Fibroblast of mammary gland (primary cell): ENCODE results near the gene HTRA3.

Experiments used
- DNase-seq: peaks from one replicate; pipeline ENCODE4 v3.0.0-alpha.2; 2010; ENCODE audit warnings: low read depth
- H3K4me3 ChIP-seq: 2 replicates; pipeline ENCODE4 v1.5.1; 2011; ENCODE audit warnings: low read depth, mild to moderate bottlenecking, low read length, moderate library complexity; ENCODE audit not compliant: control insufficient read depth
- TF ChIP-seq, protein P1 (sequence below): conservative IDR thresholded peaks from 2 replicates; pipeline ENCODE4 v1.5.1; 2011; ENCODE audit warnings: low read depth, low read length, inconsistent platforms; ENCODE audit not compliant: control insufficient read depth, insufficient read depth

HTRA3 gene

GRCh38 chr4:8224975-8225625, 44.5 kb upstream of the HTRA3 start:
- TF ChIP-seq, protein P1, sequence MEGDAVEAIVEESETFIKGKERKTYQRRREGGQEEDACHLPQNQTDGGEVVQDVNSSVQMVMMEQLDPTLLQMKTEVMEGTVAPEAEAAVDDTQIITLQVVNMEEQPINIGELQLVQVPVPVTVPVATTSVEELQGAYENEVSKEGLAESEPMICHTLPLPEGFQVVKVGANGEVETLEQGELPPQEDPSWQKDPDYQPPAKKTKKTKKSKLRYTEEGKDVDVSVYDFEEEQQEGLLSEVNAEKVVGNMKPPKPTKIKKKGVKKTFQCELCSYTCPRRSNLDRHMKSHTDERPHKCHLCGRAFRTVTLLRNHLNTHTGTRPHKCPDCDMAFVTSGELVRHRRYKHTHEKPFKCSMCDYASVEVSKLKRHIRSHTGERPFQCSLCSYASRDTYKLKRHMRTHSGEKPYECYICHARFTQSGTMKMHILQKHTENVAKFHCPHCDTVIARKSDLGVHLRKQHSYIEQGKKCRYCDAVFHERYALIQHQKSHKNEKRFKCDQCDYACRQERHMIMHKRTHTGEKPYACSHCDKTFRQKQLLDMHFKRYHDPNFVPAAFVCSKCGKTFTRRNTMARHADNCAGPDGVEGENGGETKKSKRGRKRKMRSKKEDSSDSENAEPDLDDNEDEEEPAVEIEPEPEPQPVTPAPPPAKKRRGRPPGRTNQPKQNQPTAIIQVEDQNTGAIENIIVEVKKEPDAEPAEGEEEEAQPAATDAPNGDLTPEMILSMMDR = no peak
- H3K4me3 ChIP-seq = no peak overlapping the region

GRCh38 chr4:8225706-8226443, 43.7 kb upstream of the HTRA3 start:
- no peak for DNase-seq
- no peak overlapping the region for H3K4me3 ChIP-seq
- TF ChIP-seq, protein P1 = no peak

More at GRCh38 chr4:8224975-8225625, 44.5 kb upstream of the HTRA3 start:
- no peak for DNase-seq

GRCh38 chr4:8227201-8227770, 42.3 kb upstream of the HTRA3 start:
- no peak overlapping the region for H3K4me3 ChIP-seq
- no peak for DNase-seq
- TF ChIP-seq, protein P1 = no peak

- no peak overlapping the region for H3K4me3 ChIP-seq
- no peak for DNase-seq
- TF ChIP-seq, protein P1 = no peak
Measured at GRCh38 chr4:8227771-8228318, 41.7 kb upstream of the HTRA3 start.

DNA sequence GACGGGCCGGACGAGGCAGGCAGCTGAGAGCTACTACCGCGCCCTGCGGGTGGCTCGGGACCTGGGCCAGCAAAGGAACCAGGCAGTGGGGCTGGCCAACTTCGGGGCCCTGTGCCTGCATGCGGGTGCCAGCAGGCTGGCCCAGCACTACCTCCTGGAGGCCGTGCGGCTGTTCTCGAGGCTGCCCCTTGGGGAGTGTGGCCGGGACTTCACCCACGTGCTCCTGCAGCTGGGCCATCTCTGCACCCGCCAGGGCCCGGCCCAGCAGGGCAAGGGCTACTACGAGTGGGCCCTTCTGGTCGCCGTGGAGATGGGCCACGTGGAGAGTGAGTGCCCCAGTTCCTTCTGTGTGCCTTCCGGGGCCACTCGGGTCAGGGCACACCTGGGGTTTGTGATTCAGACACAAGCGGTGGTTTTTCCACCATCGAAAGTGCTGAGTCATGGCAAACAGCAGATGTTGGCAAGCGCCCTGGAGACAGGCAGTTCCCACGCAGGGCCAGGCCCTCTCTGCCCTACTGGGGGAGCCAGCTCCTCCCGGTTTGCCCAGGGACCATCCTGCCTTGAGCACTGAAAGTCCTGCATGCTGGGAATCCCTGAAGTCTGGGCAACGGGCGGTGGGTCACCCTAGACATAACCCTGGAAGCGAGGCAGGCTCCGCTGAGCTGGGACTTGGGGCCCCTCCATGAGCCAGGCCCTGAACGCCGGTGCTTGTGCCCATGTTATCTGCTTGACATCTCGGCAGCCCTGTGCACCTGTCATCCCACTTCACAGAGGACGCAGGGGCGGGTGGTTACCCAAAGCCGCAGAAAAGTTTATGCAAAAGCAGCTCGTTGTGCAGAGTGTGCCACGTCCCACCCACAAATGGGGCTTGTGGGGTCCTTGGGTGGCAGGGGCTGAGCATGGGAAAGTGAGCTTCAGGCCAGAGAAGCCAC, 41.0 kb upstream of the HTRA3 start:
- peak; percentile 85 for DNase-seq
- H3K4me3 ChIP-seq = no peak overlapping the region
- TF ChIP-seq, protein P1 = no peak
